ENCODE results near the gene SH2B3. TPM values are rescaled to one million over a fixed set of nuclear protein-coding genes. Genes with fewer than 3 reads are reported as not detected.

Gene SH2B3
- total RNA-seq: 24.1 TPM

DNA sequence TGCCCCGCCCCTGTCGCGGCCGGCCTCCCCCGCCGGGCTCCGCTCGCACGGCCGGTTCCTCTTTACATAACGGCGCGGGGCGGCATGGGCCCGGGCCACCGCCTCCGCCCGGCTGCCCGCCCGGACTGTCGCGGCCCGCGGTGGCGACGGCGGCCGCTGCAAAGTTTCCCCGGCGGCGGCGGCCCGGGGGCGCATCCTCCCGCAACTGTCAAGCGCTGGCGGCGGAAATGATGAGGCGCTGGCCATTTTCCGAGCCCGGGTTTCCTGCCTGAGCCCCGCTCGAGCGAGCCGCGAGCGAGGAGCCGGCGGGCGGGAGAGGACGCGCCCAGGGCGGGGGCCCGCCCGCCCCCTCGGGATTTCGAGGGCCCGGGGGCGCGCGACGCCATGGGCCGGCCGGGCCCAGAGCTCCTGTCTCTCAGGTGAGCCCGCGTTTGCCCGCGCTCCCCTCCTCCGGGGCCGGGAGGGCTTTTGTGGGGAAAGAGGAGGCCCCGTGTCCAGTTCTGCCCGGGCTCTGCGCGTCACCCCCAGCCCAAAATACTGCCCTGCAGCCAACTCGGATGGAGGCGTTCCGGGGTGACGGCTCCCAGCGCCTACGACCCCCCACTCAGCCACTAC lies at the start of gene SH2B3:
Gene SH2B3, plus strand, starts transcription at position 65 of the 615 bp plus-strand sequence. CDS start 12,223 bp downstream, outside the sequence.
- Histone ChIP-seq H3K4me1 (peaks cover 78% of the 10 kb centered on the region), H3K36me3 (no peaks in the 10 kb centered on the region), H3K27ac (peak within 1 kb of the TSS; percentile 83), H3K4me3 (peak within 1 kb of the TSS; percentile 72 to 87), H3K9me3 (no peaks in the 10 kb centered on the region), H3K27me3 (no peaks in the 10 kb centered on the region)
- intact Hi-C loops (cut with DNase I): no loop called here
- TF ChIP-seq POLR2AphosphoS5 (IDR thresholded peaks at IDR 0.05; ENCODE audit: insufficient read depth in 1 of 2, low read depth in 1 of 2) (no peak), POLR2A (IDR thresholded peaks at IDR 0.05) (peak in 1 of 2 donors; percentile 69)
- no peak for DNase-seq (ENCODE audit: extremely low spot score in 2 of 2)

DNA sequence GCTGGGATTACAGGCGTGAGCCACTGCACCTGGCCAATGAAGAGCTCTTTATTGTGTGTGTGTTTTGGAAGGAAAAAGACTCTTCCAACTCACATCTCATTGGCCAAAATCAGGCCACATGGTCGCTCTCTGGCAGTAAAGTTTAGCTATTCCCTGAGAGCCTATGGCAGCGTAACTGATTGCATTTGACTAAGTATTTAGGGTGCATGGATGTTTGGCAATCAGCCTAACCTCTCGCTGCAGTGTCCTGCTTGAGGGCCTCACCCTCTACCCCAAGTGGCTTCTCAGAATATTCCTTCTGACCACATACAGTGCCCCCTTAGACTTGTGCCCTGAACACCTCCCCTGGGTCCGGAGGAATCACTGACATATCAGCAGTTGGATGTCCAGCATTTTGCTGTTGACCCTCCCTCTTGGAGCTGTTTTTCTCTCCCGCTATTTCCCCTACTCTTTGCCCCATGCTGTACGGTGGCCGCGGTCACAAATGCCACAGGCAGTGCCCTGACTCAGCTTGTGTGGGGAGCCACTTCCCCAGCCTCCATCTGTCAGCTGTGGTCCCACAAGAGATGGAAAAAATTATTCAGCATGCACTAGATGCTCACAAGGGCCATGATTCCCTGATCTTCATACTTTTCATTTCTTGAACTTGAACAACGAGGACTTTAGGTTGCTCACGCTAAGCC lies 46.4 kb upstream of the SH2B3 start:
- Histone ChIP-seq H3K27ac (no peak overlapping the region), H3K4me3 (no peak overlapping the region), H3K36me3 (peaks cover 0 to 17% of the 10 kb centered on the region in 2 donors), H3K4me1 (no peaks in the 10 kb centered on the region), H3K27me3 (no peaks in the 10 kb centered on the region), H3K9me3 (no peaks in the 10 kb centered on the region)
- TF ChIP-seq, protein P1, sequence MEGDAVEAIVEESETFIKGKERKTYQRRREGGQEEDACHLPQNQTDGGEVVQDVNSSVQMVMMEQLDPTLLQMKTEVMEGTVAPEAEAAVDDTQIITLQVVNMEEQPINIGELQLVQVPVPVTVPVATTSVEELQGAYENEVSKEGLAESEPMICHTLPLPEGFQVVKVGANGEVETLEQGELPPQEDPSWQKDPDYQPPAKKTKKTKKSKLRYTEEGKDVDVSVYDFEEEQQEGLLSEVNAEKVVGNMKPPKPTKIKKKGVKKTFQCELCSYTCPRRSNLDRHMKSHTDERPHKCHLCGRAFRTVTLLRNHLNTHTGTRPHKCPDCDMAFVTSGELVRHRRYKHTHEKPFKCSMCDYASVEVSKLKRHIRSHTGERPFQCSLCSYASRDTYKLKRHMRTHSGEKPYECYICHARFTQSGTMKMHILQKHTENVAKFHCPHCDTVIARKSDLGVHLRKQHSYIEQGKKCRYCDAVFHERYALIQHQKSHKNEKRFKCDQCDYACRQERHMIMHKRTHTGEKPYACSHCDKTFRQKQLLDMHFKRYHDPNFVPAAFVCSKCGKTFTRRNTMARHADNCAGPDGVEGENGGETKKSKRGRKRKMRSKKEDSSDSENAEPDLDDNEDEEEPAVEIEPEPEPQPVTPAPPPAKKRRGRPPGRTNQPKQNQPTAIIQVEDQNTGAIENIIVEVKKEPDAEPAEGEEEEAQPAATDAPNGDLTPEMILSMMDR (IDR thresholded peaks at IDR 0.05): no peak
- no peak for TF ChIP-seq POLR2AphosphoS5 (IDR thresholded peaks at IDR 0.05; ENCODE audit: insufficient read depth in 1 of 2, low read depth in 1 of 2)
- no peak for TF ChIP-seq POLR2A (IDR thresholded peaks at IDR 0.05)
- DNase-seq (ENCODE audit: extremely low spot score in 2 of 2): no peak
- intact Hi-C loops (cut with DNase I): no loop called here

DNA sequence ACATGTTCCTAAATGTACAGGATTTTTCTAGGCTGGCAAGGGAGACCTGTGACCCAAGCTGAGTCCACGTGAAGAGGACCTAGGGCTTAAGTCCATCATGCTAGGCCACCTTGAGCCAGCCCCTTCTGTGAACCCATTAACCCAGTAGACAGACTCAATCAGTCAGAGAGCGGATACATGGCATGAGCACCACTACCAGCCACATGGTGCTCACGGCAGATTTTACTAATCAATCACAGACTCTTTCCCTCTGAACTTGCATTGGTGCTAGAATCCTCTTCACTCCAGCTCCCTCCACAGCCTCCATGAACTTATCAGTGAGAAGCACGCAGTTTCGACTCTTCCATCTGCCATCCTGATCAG lies 45.8 kb upstream of the SH2B3 start:
- no peaks in the 10 kb centered on the region for H3K27me3 ChIP-seq
- no peak overlapping the region for H3K27ac ChIP-seq
- H3K36me3 ChIP-seq: peaks cover 0 to 17% of the 10 kb centered on the region in 2 donors
- H3K9me3 ChIP-seq: no peaks in the 10 kb centered on the region
- no peaks in the 10 kb centered on the region for H3K4me1 ChIP-seq
- H3K4me3 ChIP-seq: no peak overlapping the region
- intact Hi-C loops (cut with DNase I): no loop called here
- TF ChIP-seq POLR2A (IDR thresholded peaks at IDR 0.05) (no peak), POLR2AphosphoS5 (IDR thresholded peaks at IDR 0.05; ENCODE audit: insufficient read depth in 1 of 2, low read depth in 1 of 2) (no peak)
- TF ChIP-seq, protein P1 (IDR thresholded peaks at IDR 0.05): no peak
- DNase-seq (ENCODE audit: extremely low spot score in 2 of 2): no peak

DNA sequence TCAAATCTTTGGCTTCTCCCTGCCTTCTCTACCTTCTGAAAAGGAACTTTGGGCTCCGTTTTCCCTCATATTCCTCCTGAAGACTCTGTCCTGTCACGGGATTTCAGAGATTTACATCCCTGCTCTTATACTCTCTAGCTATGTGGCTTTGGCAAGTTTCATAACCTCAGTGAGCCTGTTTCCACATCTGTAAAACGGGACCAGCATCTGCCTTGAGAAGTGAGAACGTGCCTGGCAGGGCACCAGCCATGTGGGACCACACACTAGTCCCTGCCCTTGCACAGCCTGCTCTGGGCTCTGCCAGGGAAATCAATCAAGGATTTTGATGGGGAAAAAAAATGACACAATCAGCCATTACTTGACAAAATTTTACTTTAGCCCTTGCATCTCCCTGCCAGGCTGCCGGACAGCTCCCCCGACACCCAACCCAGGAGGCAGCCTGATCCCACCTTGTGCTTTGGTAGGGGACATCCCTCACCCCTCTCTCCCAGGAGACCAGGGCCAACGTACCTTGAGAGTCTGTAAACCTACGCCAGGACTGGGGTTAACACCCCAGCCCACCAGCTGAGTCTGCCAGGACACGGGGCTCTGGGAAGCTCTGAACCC lies 45.3 kb upstream of the SH2B3 start:
- H3K27me3 ChIP-seq: no peaks in the 10 kb centered on the region
- TF ChIP-seq, protein P1 (IDR thresholded peaks at IDR 0.05): no peak
- TF ChIP-seq POLR2A (IDR thresholded peaks at IDR 0.05) (no peak), POLR2AphosphoS5 (IDR thresholded peaks at IDR 0.05; ENCODE audit: insufficient read depth in 1 of 2, low read depth in 1 of 2) (no peak)
- H3K4me3 ChIP-seq: no peak overlapping the region
- no peaks in the 10 kb centered on the region for H3K9me3 ChIP-seq
- intact Hi-C loops (cut with DNase I): no loop called here
- no peak overlapping the region for H3K27ac ChIP-seq
- DNase-seq (ENCODE audit: extremely low spot score in 2 of 2): no peak
- H3K4me1 ChIP-seq: no peaks in the 10 kb centered on the region
- peaks cover 0 to 17% of the 10 kb centered on the region in 2 donors for H3K36me3 ChIP-seq

DNA sequence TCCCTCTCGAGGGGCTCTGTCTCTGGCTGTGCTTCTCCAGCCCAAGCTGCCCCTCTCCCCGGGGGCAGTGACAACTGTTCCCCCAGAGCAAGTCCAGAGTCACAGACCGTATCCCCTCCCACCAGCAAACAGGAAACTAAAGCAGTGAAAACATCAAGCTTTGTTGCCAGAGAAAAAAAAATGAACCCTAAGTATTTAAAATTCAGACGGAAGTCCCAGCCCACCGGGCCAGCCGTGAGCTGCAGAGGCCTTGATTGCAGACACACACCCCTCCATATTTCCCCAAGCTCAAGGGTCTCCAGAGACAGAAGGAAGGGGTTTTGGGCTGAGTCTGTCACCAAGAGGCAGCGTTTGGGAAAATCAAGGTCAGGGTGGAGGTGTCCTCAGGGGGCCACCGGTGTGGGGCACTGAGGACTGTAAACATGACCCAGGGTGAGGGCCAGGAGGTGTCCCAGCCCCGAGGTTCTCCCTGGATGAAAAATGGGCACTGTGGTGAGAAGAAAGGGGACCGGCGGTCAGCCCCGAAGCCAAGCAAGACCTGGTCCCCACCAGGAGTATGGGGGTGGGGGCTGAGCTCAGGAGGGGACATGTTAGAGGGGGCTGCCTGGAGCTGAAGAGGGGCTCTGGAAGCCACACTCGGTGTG lies 44.5 kb upstream of the SH2B3 start:
- no peak overlapping the region for H3K27ac ChIP-seq

More for the DNA sequence above, 44.5 kb upstream of the SH2B3 start:
- H3K9me3 ChIP-seq: no peaks in the 10 kb centered on the region
- H3K36me3 ChIP-seq: peaks cover 0 to 17% of the 10 kb centered on the region in 2 donors
- H3K4me3 ChIP-seq: no peak overlapping the region
- no peak for TF ChIP-seq POLR2A (IDR thresholded peaks at IDR 0.05)
- TF ChIP-seq, protein P1 (IDR thresholded peaks at IDR 0.05): no peak
- no peak for TF ChIP-seq POLR2AphosphoS5 (IDR thresholded peaks at IDR 0.05; ENCODE audit: insufficient read depth in 1 of 2, low read depth in 1 of 2)
- no peaks in the 10 kb centered on the region for H3K27me3 ChIP-seq
- DNase-seq (ENCODE audit: extremely low spot score in 2 of 2): no peak
- intact Hi-C loops (cut with DNase I): no loop called here
- H3K4me1 ChIP-seq: no peaks in the 10 kb centered on the region

Measured in vagina (tissue), 2 donors.